NB4 (cell line): ENCODE results near the gene FAM221B.

ENCODE experiments used
- DNase-seq: peaks from one replicate; pipeline ENCODE4 v3.0.0; 2010; ENCODE audit warnings: low read depth
- H3K4me3 ChIP-seq: one replicate; pipeline ENCODE4 v1.5.1; 2011; ENCODE audit warnings: mild to moderate bottlenecking, low read depth, low read length, moderate library complexity
- CTCF ChIP-seq: IDR thresholded peaks from one replicate; pipeline ENCODE4 v1.5.1; 2012; ENCODE audit warnings: low read depth, low read length
- MAX ChIP-seq: IDR thresholded peaks from 2 replicates; pipeline ENCODE4 v1.6.1; 2011; ENCODE audit warnings: low read depth, low read length
- MYC ChIP-seq: IDR thresholded peaks from 2 replicates; pipeline ENCODE4 v1.6.1; 2011; ENCODE audit warnings: low read depth, low read length
- POLR2A ChIP-seq: IDR thresholded peaks from 2 replicates; pipeline ENCODE4 v1.6.1; 2011; ENCODE audit warnings: mild to moderate bottlenecking; ENCODE audit not compliant: insufficient read length; ENCODE audit errors: extremely low read depth

FAM221B gene

GRCh38 chr9:35774907-35775635, 53.5 kb downstream of the FAM221B start:
- TF ChIP-seq MAX (no peak), POLR2A (no peak), MYC (no peak), CTCF (no peak)
- DNase-seq: no peak
- H3K4me3 ChIP-seq: no peak overlapping the region

- no peak overlapping the region for H3K4me3 ChIP-seq
- no peak for DNase-seq
- TF ChIP-seq POLR2A (no peak), MYC (no peak), CTCF (no peak), MAX (no peak)
These were observed 56.6 kb downstream of the FAM221B start for GRCh38 chr9:35771943-35772342.

- no peak for DNase-seq
These were observed 57.0 kb downstream of the FAM221B start for GRCh38 chr9:35771534-35771933.

GRCh38 chr9:35771075-35771433, 57.5 kb downstream of the FAM221B start:
- no peak overlapping the region for H3K4me3 ChIP-seq
- DNase-seq: no peak
- no peak for TF ChIP-seq MYC
- TF ChIP-seq CTCF: no peak
- no peak for TF ChIP-seq MAX
- no peak for TF ChIP-seq POLR2A

More at GRCh38 chr9:35771534-35771933, 57.0 kb downstream of the FAM221B start:
- H3K4me3 ChIP-seq: no peak overlapping the region
- no peak for TF ChIP-seq MAX
- no peak for TF ChIP-seq POLR2A
- no peak for TF ChIP-seq MYC
- TF ChIP-seq CTCF: no peak

- TF ChIP-seq CTCF: no peak
- no peak for TF ChIP-seq POLR2A
- no peak for TF ChIP-seq MYC
- no peak for TF ChIP-seq MAX
- no peak for DNase-seq
- no peak overlapping the region for H3K4me3 ChIP-seq
These were observed 58.8 kb downstream of the FAM221B start for GRCh38 chr9:35769763-35770162.
